ENCODE data around the gene MORN5.

MORN5 gene

GRCh38 chr9:122192914-122193525, 33.3 kb downstream of the MORN5 start:
- DNase-seq = no peak

- no peak for DNase-seq
Measured at GRCh38 chr9:122193651-122194050, 33.9 kb downstream of the MORN5 start.

GRCh38 chr9:122195875-122196274, 36.2 kb downstream of the MORN5 start:
- DNase-seq = no peak

GRCh38 chr9:122197426-122197825, 37.7 kb downstream of the MORN5 start:
- DNase-seq = no peak

- no peak for DNase-seq
Measured at GRCh38 chr9:122197882-122198281, 38.2 kb downstream of the MORN5 start.

- DNase-seq = no peak
Measured at GRCh38 chr9:122200960-122201595, 41.4 kb downstream of the MORN5 start.

- no peak for DNase-seq
Measured at GRCh38 chr9:122201641-122202040, 41.9 kb downstream of the MORN5 start.

GRCh38 chr9:122202111-122202510, 42.4 kb downstream of the MORN5 start:
- DNase-seq = no peak

GRCh38 chr9:122204055-122204454, 44.3 kb downstream of the MORN5 start:
- DNase-seq = no peak

GRCh38 chr9:122204491-122204890, 44.8 kb downstream of the MORN5 start:
- no peak for DNase-seq

GRCh38 chr9:122205176-122205575, 45.5 kb downstream of the MORN5 start:
- DNase-seq = no peak

GRCh38 chr9:122206118-122207046, 46.7 kb downstream of the MORN5 start:
- DNase-seq = no peak

GRCh38 chr9:122207096-122207495, 47.4 kb downstream of the MORN5 start:
- DNase-seq = no peak

GRCh38 chr9:122209451-122209850, 49.7 kb downstream of the MORN5 start:
- no peak for DNase-seq

GRCh38 chr9:122212473-122213004, 52.8 kb downstream of the MORN5 start:
- no peak for DNase-seq

- no peak for DNase-seq
Measured at GRCh38 chr9:122213102-122213588, 53.4 kb downstream of the MORN5 start.

GRCh38 chr9:122213589-122214413, 54.1 kb downstream of the MORN5 start:
- peak in 1 of 4 experiments; percentile 27 for DNase-seq

GRCh38 chr9:122214507-122214906, 54.8 kb downstream of the MORN5 start:
- no peak for DNase-seq

GRCh38 chr9:122215663-122216062, 56.0 kb downstream of the MORN5 start:
- DNase-seq = no peak

- DNase-seq = no peak
Measured at GRCh38 chr9:122216138-122216797, 56.6 kb downstream of the MORN5 start.

GRCh38 chr9:122216798-122217418, 57.2 kb downstream of the MORN5 start:
- DNase-seq = no peak

Measured in activated naive CD4-positive, alpha-beta T cell (primary cell).